AG09309 (cell line): ENCODE data around the gene NOS1AP.
A peak's percentile ranks its signal among the peaks of the same experiment; 100 is the strongest.

Experiments
- DNase-seq: peaks from one replicate; pipeline ENCODE4 v3.0.0-alpha.2; 2010; ENCODE audit warnings: low read depth
- H3K4me3 ChIP-seq: 2 replicates; pipeline ENCODE4 v1.5.1; 2011; ENCODE audit warnings: mild to moderate bottlenecking, low read depth, low read length, moderate library complexity; ENCODE audit not compliant: control insufficient read depth
- TF ChIP-seq, protein P1 (sequence below): IDR thresholded peaks from 2 replicates; pipeline ENCODE4 v1.5.1; 2011; ENCODE audit warnings: mild to moderate bottlenecking, low read depth, low read length, inconsistent platforms; ENCODE audit not compliant: insufficient read depth, control insufficient read depth; ENCODE audit errors: missing control alignments

NOS1AP gene

DNA sequence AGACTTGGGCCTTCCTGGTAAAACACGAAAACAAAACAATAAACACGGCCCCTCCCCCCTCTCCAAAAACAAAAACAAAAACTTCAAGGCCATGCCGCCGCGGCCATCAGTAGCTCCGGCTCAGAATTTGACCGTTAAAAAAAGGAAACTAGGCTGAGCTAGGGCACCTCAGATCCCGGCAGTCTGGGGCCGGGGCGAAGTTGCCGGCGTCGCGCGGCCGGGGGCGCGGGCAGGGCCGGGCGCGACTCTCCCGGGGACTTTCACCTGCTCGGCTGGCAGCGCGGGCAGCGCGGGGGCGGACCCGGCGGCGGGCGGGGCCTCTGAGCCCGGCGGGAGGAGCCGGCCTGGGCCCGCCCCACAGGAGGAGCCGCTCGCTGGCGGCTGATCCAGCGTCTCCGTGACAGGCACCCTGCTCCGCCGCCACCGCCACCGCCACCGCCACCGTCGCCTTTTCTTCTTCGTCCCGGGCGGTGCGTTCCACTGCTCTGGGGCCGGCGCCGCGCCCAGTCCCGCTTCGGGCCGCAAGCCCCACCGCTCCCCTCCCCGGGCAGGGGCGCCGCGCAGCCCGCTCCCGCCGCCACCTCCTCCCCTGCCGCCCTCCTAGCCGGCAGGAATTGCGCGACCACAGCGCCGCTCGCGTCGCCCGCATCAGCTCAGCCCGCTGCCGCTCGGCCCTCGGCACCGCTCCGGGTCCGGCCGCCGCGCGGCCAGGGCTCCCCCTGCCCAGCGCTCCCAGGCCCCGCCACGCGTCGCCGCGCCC, at the start of gene NOS1AP:
NOS1AP (plus strand) TSS at position 358 of the 760 bp plus-strand sequence. CDS start 487 bp downstream, outside the sequence.
- no peak for DNase-seq
- TF ChIP-seq, protein P1, sequence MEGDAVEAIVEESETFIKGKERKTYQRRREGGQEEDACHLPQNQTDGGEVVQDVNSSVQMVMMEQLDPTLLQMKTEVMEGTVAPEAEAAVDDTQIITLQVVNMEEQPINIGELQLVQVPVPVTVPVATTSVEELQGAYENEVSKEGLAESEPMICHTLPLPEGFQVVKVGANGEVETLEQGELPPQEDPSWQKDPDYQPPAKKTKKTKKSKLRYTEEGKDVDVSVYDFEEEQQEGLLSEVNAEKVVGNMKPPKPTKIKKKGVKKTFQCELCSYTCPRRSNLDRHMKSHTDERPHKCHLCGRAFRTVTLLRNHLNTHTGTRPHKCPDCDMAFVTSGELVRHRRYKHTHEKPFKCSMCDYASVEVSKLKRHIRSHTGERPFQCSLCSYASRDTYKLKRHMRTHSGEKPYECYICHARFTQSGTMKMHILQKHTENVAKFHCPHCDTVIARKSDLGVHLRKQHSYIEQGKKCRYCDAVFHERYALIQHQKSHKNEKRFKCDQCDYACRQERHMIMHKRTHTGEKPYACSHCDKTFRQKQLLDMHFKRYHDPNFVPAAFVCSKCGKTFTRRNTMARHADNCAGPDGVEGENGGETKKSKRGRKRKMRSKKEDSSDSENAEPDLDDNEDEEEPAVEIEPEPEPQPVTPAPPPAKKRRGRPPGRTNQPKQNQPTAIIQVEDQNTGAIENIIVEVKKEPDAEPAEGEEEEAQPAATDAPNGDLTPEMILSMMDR = no peak
- H3K4me3 ChIP-seq = peak within 1 kb of the TSS; percentile 42

DNA sequence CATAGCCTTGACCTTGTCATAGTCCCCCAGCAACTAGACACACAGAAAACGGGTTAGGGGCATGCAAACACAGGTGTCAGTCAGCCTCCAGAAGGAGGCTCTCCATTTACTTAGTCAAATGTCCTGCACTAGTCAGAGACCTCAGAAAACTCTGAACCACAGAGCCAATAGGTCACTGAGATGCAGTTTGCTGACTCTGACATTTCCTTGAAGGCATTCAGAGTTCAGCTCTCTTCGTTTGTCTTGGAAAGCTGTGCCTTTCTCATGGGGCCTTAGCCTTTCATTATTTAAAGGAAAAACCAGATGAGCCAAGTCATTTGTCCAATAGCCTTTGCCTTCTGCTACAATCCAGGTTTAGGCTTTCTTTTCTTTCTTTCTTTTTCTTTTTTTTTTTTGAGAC, 49.3 kb upstream of the NOS1AP start:
- no peak overlapping the region for H3K4me3 ChIP-seq
- no peak for DNase-seq
- TF ChIP-seq, protein P1 = no peak

DNA sequence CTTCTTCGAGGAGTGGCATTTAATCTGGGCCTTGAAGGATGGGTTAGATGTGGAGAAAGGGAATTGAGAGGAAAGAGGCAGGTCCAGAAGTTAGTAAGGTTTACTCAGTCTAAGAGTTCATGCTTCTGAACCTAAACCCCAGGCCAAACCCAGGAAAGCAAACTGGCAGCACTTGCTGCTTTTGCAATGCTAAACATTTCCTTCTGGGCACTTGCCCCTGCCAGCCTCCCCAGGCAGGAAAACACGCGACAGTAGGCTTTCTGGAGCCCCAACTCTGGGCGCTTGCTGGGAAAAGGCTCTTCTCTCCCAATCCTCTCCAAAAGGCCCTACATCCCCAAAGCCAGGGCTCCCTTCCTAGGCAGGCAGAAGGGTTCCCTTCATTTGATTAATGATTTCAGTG, 48.4 kb upstream of the NOS1AP start:
- DNase-seq = no peak
- TF ChIP-seq, protein P1 = no peak
- no peak overlapping the region for H3K4me3 ChIP-seq

DNA sequence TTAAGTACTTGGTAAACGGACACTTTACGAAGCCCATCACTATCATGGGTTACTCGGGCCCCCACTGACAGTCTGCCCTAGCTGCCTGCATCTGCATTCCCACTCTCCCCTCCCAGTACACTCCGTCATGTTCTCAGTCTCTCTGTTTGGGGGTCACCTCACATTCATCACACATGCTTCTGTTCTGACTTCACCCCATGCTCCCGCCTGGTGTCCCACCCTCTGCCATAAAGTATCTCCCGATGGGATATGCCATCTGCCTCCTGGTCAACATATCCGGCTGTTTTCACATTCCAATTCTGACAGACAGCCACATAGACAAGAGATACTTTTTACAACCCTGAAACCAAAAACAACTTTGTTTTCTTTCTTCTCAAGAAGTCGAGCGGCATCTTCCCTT, 46.9 kb upstream of the NOS1AP start:
- no peak for DNase-seq
- H3K4me3 ChIP-seq = peak overlapping the region; percentile 56

DNA sequence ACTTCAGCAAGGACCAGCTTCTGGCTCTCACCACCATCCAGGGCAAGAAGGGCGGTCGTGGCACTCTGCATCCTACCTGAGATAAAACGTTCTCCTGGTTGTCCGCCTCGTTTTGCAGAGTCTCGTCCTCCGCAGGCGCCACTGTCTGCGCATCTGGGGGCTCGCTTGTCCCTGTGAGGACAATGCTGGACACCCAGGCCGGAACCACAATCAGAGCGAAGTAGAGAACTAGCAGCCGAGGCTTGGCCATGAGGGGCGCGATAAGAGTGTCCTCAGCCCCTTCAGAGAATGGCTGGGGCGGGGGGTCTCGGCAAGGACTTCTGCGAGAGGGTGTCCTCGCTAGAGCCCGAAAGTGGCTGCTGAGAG, 46.3 kb upstream of the NOS1AP start:
- no peak for DNase-seq
- TF ChIP-seq, protein P1 = no peak
- peak overlapping the region; percentile 56 for H3K4me3 ChIP-seq

More for the DNA sequence above, 46.9 kb upstream of the NOS1AP start:
- TF ChIP-seq, protein P1 = no peak

DNA sequence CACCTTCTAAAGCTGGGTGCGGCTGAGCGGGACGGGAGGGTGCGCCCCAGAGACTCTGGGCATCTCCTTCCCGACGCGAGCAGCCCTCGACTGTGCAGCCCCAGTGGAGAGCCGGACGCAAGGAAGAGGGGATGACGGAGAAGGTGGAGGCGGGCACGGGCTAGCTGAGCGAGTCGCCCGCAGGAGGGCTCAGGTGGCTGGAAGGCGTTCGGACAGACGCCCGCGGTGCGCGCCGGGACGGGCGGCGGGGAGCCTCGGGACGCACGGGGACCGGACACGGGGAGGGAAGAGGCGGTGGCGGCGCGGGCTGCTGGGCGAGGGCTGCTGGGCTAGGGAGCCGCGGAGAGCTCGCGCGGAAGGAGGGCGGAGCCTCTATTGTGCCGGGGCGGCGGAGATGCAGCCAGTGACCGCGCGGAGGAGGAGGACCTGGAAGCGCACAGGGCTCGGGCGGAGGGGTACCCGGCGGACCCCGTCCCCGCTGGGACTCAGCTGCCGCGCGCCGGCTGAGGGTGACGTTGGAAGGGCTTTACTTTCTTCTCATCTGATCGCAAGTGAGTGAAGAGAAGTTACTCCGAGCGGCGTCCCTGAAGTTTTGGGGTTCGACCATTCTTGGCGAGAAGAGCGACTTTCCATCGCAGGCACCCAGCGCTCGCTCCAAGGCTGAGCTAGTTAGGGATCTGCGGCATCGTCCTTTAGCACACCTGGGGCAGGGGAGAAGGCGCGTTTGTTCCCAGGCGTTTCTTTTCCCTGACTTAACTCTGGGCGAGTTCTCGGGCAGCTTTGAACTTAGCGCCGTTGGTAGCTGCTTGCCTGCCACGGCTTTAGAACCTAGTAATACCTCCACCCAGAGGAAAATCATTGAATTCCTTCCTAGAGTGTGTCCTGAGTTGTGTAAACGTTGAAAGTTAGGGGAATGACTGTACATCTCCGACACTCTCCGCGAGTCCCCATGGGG, 45.7 kb upstream of the NOS1AP start, which contains the start of gene OLFML2B:
OLFML2B (minus strand) TSS at position 323 of the 955 bp plus-strand sequence. CDS start 439 bp downstream, outside the sequence.
- peak; percentile 61 for DNase-seq
- TF ChIP-seq, protein P1 = peak; percentile 56
- peak within 1 kb of the TSS; percentile 56 for H3K4me3 ChIP-seq
